Erythroblast (primary cell): ENCODE measurements around the gene CLEC2L.

Experiments used
- GATA1 ChIP-seq: IDR thresholded peaks from 2 replicates; pipeline ENCODE4 v1.6.1; 2011; ENCODE audit warnings: low read depth, mild to moderate bottlenecking, control low read depth, low read length, moderate library complexity
- POLR2A ChIP-seq: IDR thresholded peaks from 2 replicates; pipeline ENCODE4 v1.6.1; 2011; ENCODE audit warnings: mild to moderate bottlenecking, low read length

- no peak for TF ChIP-seq POLR2A
- TF ChIP-seq GATA1, result no peak
These were observed 44.3 kb downstream of the CLEC2L start for GRCh38 chr7:139567647-139568345.
